Activated CD8-positive, alpha-beta memory T cell treated with anti-CD3 and anti-CD28 coated beads, Interleukin-2, amount 50 U/mL, for 24 hours (primary cell): Measurements from ENCODE around the gene TRIO.

Source experiments
- DNase-seq: peaks from one replicate; pipeline ENCODE4 v3.0.0-alpha.2; 2020; ENCODE audit errors: extremely low read depth

Gene TRIO

GRCh38 chr5:14266171-14266570, 123.0 kb downstream of the TRIO start:
- no peak for DNase-seq

GRCh38 chr5:14266686-14267085, 123.5 kb downstream of the TRIO start:
- DNase-seq = no peak

- no peak for DNase-seq
These were observed 124.2 kb downstream of the TRIO start for GRCh38 chr5:14267166-14267838.

GRCh38 chr5:14267991-14268708, 125.0 kb downstream of the TRIO start:
- no peak for DNase-seq

GRCh38 chr5:14268738-14269137, 125.6 kb downstream of the TRIO start:
- no peak for DNase-seq

- no peak for DNase-seq
These were observed 126.3 kb downstream of the TRIO start for GRCh38 chr5:14269395-14269794.

- no peak for DNase-seq
These were observed 127.1 kb downstream of the TRIO start for GRCh38 chr5:14270209-14270702.

GRCh38 chr5:14272548-14273205, 129.5 kb downstream of the TRIO start:
- no peak for DNase-seq

- no peak for DNase-seq
These were observed 130.1 kb downstream of the TRIO start for GRCh38 chr5:14273207-14273767.

GRCh38 chr5:14276380-14276779, 133.2 kb downstream of the TRIO start:
- DNase-seq = no peak

- no peak for DNase-seq
These were observed 134.5 kb downstream of the TRIO start for GRCh38 chr5:14277385-14278320.

GRCh38 chr5:14280294-14280854, 137.2 kb downstream of the TRIO start:
- no peak for DNase-seq

GRCh38 chr5:14281746-14282181, 138.6 kb downstream of the TRIO start:
- no peak for DNase-seq

- no peak for DNase-seq
These were observed 140.0 kb downstream of the TRIO start for GRCh38 chr5:14283139-14283538.

- no peak for DNase-seq
These were observed 141.4 kb downstream of the TRIO start for GRCh38 chr5:14284392-14285148.

GRCh38 chr5:14286007-14286406, 142.9 kb downstream of the TRIO start:
- no peak for DNase-seq

- DNase-seq = no peak
These were observed 143.7 kb downstream of the TRIO start for GRCh38 chr5:14286574-14287421.

- DNase-seq = no peak
These were observed 149.9 kb downstream of the TRIO start for GRCh38 chr5:14292766-14293658.
